Right ventricle myocardium superior (tissue), 1 donor: ENCODE measurements around the gene LYST. TPM values are rescaled to one million over a fixed set of nuclear protein-coding genes. Genes with fewer than 3 reads are reported as not detected.
"Not testable (repeated sequence)": the region's sequence is repeated elsewhere in the genome, so short reads cannot be mapped to it uniquely, and the experiment has no call there.

Experiments used
- ATAC-seq: fragments of 200-7000 bp; cut with Tn5 transposase; one replicate; pipeline ENCODE4 v1.9.1; 2020; ENCODE audit warnings: mild to moderate bottlenecking; ENCODE audit not compliant: poor library complexity
- DNase-seq: peaks from one replicate; pipeline ENCODE4 v3.0.0-alpha.2; 2020
- intact Hi-C: fragments of 100-400 bp; cut with DNase I; formaldehyde crosslinking; loops from one replicate; pipeline ENCODE4 v1.11.2; 2022
- total RNA-seq: library from RNA; stranded (reverse); fragmentation: NEBNext Ultra II Directional; extraction: Animal tissue kit (Norgen Biotek cat#: 25700); gene quantifications from one replicate; pipeline ENCODE4 v1.2.1, GENCODE V29; 2021
- donor health status: DM: no; HTN: yes; CAD: no; lungs with severe emphysema.

Gene LYST
- total RNA-seq, 1 donor from 2014 or later, result 9.7 TPM

GRCh38 chr1:235638612-235639011 lies 228.1 kb downstream of the LYST start:
- intact Hi-C loops, DNase-seq, ATAC-seq: not testable (repeated sequence)

- no peak for DNase-seq
- ATAC-seq, result no peak
- intact Hi-C loops, result no loop called here
Observed at GRCh38 chr1:235637756-235638534, 228.8 kb downstream of the LYST start.

- DNase-seq (no peak), ATAC-seq (no peak)
- intact Hi-C loops, result no loop called here
Observed at GRCh38 chr1:235635938-235636662, 230.6 kb downstream of the LYST start.

GRCh38 chr1:235632506-235633401 lies 234.0 kb downstream of the LYST start:
- intact Hi-C loops, result no loop called here
- no peak for ATAC-seq
- DNase-seq, result no peak

- no peak for DNase-seq
- intact Hi-C loops, result no loop called here
- ATAC-seq, result no peak
Observed at GRCh38 chr1:235631816-235632215, 234.9 kb downstream of the LYST start.

GRCh38 chr1:235628316-235629005 lies 238.2 kb downstream of the LYST start:
- intact Hi-C loops, result no loop called here
- ATAC-seq, result no peak

GRCh38 chr1:235625831-235626230 lies 240.9 kb downstream of the LYST start:
- ATAC-seq (no peak), DNase-seq (no peak)
- intact Hi-C loops, result no loop called here

More at GRCh38 chr1:235628316-235629005, 238.2 kb downstream of the LYST start:
- DNase-seq, result no peak

- intact Hi-C loops, result no loop called here
- ATAC-seq (no peak), DNase-seq (no peak)
Observed at GRCh38 chr1:235625340-235625739, 241.4 kb downstream of the LYST start.

- ATAC-seq, result no peak
- DNase-seq, result no peak
- intact Hi-C loops, result no loop called here
Observed at GRCh38 chr1:235624721-235625333, 241.9 kb downstream of the LYST start.

- intact Hi-C loops, result no loop called here
- no peak for ATAC-seq
- DNase-seq, result no peak
Observed at GRCh38 chr1:235622936-235623779, 243.5 kb downstream of the LYST start.

- DNase-seq, ATAC-seq, intact Hi-C loops: not testable (repeated sequence)
Observed at GRCh38 chr1:235619149-235619548, 247.6 kb downstream of the LYST start.

- ATAC-seq, result no peak
- DNase-seq, result no peak
- intact Hi-C loops, result no loop called here
Observed at GRCh38 chr1:235617808-235618207, 248.9 kb downstream of the LYST start.

- no peak for ATAC-seq
- intact Hi-C loops, result no loop called here
- DNase-seq, result no peak
Observed at GRCh38 chr1:235617140-235617539, 249.6 kb downstream of the LYST start.

GRCh38 chr1:235614442-235614954 lies 252.2 kb downstream of the LYST start:
- no peak for DNase-seq
- intact Hi-C loops, result no loop called here
- ATAC-seq, result no peak

GRCh38 chr1:235613602-235614001 lies 253.1 kb downstream of the LYST start:
- ATAC-seq (no peak), DNase-seq (no peak)
- intact Hi-C loops, result no loop called here

- DNase-seq, result no peak
- intact Hi-C loops, result no loop called here
- no peak for ATAC-seq
Observed at GRCh38 chr1:235612761-235613160, 253.9 kb downstream of the LYST start.
